Astrocyte of the spinal cord (primary cell): Measurements from ENCODE around the gene FANCL.
A peak's percentile ranks its signal among the peaks of the same experiment; 100 is the strongest.
"Not testable (repeated sequence)": the region's sequence is repeated elsewhere in the genome, so short reads cannot be mapped to it uniquely, and the experiment has no call there.

Experiments
- DNase-seq: peaks from one replicate; pipeline ENCODE4 v3.0.0; 2011; ENCODE audit warnings: low read depth, low spot score
- H3K4me3 ChIP-seq: 2 replicates; pipeline ENCODE4 v1.5.1; 2011; ENCODE audit warnings: low read depth, mild to moderate bottlenecking, low read length, moderate library complexity
- in situ Hi-C: cut with HindIII; loops from 2 replicates; pipeline ENCODE4 v1.10.0; 2017; ENCODE audit warnings: low sequenced_read_pairs
- TF ChIP-seq, protein P1 (sequence below): IDR thresholded peaks from 2 replicates; pipeline ENCODE4 v1.5.1; 2012; ENCODE audit warnings: low read depth, mild to moderate bottlenecking, low read length, inconsistent platforms

FANCL gene

DNA sequence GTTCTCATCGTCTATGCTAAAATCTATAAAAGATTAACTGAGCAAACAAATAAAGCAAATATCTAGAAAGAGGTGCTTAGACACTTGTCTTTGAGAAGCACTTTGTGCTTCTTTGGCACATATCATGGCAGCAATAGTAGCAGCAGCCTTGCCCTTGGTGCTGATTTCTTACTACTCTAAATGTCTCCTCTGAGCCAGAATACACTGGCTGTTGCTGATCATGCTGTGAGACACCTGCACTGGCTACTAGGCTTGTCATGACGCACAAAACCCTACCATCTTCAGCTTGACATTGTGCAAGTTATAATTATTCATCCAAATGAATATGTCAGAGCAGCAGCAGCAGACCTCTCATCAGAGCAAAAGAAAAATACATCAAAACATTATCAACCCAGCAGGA is 46.7 kb downstream of the FANCL start:
- H3K4me3 ChIP-seq, result no peak overlapping the region
- TF ChIP-seq, protein P1, sequence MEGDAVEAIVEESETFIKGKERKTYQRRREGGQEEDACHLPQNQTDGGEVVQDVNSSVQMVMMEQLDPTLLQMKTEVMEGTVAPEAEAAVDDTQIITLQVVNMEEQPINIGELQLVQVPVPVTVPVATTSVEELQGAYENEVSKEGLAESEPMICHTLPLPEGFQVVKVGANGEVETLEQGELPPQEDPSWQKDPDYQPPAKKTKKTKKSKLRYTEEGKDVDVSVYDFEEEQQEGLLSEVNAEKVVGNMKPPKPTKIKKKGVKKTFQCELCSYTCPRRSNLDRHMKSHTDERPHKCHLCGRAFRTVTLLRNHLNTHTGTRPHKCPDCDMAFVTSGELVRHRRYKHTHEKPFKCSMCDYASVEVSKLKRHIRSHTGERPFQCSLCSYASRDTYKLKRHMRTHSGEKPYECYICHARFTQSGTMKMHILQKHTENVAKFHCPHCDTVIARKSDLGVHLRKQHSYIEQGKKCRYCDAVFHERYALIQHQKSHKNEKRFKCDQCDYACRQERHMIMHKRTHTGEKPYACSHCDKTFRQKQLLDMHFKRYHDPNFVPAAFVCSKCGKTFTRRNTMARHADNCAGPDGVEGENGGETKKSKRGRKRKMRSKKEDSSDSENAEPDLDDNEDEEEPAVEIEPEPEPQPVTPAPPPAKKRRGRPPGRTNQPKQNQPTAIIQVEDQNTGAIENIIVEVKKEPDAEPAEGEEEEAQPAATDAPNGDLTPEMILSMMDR, result no peak
- DNase-seq, result peak; percentile 10
- in situ Hi-C loops, result no loop called here

DNA sequence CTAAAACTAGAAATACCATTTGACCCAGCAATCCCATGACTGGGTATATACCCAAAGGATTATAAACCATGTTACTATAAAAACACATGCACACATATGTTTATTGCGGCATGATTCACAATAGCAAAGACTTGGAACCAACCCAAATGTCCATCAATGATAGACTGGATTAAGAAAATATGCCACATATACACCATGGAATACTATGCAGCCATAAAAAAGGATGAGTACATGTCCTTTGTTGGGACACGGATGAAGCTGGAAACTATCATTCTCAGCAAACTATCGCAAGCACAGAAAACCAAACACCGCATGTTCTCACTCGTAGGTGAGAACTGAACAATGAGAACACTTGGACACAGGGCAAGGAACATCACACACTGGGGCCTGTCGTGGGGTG is 54.1 kb downstream of the FANCL start:
- H3K4me3 ChIP-seq, in situ Hi-C loops, DNase-seq: not testable (repeated sequence)

DNA sequence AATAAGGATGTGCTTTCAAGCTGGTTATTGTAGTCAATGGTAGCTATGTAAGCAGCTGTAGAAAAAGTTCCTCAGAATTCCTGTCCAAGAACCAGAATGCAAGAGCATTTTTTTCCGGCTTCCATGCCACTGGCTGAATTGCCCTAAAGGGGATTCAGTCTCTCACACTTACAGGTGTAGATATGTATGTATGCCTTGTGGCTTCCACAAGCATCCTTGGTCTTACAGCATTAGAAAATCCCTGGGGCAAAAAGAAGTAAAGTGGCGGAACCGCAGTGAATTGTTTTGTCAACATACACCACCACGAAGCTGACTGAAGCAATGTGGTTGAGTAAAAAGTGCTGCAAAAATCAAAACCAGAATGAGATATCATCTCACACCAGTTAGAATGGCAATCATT is 54.6 kb downstream of the FANCL start:
- H3K4me3 ChIP-seq, result no peak overlapping the region
- in situ Hi-C loops, result no loop called here
- TF ChIP-seq, protein P1, result no peak
- no peak for DNase-seq

DNA sequence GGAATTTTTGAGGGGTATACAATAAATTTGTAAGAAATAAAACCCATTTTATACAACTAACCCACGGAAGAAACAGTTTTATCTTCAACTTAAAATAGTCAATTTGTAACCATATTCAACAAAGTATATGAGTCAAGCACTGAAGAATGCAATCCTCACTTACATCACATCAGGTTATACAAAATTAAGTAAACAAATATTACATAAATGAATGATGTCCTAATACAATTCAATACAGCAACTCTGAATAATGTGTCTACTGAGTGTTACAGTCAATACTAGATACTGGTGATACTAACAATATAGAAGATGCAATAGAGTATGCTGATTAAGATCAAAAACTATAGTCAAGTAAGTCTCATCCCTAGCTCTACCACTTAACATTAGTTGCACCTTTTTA is 58.6 kb downstream of the FANCL start:
- TF ChIP-seq, protein P1, result no peak
- no peak for DNase-seq
- H3K4me3 ChIP-seq, result no peak overlapping the region
- in situ Hi-C loops, result no loop called here

DNA sequence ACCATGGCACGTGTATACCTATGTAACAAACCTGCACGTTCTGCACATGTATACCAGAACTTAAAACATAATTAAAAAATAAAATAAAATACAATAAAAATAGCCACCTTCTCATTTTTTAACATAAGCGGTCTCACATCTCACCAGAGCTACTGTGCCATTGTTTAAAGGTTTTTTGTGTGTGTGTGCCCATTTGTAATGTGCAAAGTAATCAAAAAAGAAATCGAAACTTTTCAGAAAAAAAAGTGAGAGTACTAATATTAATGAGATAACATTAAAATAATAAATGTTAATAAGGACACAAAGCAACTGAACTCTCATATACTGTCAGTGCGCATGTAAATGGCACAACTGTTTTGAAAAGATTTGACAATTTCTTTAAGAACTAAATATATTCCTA is 60.5 kb downstream of the FANCL start:
- TF ChIP-seq, protein P1, result no peak
- in situ Hi-C loops, result no loop called here
- DNase-seq, result no peak
- no peak overlapping the region for H3K4me3 ChIP-seq

DNA sequence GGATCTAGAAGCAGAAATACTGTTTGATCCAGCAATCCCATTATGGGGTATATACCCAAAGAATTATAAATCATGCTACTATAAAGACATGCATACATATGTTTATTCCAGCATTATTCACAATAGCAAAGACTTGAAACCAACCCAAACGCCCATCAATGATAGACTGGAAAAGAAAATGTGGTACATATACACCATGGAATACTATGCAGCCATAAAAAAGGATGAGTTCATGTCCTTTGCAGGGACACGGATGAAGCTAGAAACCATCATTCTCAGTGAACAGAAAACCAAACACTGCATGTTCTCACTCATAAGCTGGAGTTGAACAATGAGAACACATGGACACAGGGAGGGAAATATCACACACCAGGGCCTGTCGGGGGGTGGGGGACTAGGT is 61.0 kb downstream of the FANCL start:
- in situ Hi-C loops, DNase-seq, H3K4me3 ChIP-seq: not testable (repeated sequence)

DNA sequence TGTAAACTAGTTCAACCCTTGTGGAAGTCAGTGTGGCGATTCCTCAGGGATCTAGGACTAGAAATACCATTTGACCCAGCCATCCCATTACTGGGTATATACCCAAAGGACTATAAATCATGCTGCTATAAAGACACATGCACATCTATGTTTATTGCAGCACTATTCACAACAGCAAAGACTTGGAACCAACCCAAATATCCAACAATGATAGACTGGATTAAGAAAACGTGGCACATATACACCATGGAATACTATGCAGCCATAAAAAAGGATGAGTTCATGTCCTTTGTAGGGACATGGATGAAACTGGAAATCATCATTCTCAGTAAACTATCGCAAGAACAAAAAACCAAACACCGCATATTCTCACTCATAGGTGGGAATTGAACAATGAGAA is 63.9 kb downstream of the FANCL start:
- H3K4me3 ChIP-seq, DNase-seq, in situ Hi-C loops: not testable (repeated sequence)

DNA sequence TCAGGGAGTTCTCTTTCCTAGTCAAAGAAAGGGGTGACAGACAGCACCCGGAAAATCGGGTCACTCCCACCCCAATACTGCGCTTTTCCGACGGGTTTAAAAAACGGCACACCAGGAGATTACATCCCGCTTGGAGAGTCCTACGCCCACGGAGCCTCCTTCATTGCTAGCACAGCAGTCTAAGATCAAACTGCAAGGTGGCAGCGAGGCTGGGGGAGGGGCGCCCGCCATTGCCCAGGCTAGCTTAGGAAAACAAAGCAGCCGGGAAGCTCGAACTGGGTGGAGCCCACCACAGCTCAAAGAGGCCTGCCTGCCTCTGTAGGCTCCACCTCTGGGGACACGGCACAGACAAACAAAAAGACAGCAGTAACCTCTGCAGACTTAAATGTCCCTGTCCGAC is 69.3 kb downstream of the FANCL start:
- in situ Hi-C loops, H3K4me3 ChIP-seq, DNase-seq: not testable (repeated sequence)

DNA sequence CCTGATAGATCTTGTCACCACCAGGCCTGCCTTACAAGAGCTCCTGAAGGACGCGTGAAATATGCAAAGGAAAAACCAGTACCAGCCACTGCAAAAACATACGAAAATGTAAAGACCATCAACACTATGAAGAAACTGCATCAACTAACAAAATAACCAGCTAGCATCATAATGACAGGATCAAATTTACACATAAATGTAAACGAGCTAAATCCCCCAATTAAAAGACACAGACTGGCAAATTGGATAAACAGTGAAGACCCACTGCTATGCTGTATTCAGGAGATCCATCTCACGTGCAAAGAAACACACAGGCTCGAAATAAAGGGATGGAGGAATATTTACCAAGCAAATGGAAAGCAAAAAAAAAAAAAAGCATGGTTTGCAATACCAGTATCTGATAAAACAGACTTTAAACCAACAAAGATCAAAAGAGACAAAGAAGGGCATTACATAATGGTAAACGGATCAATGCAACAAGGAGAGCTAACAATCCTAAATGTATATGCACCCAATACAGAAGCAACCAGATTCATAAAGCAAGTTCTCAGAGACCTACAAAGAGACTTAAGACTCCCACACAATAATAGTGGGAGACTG is 70.7 kb downstream of the FANCL start:
- in situ Hi-C loops, DNase-seq, H3K4me3 ChIP-seq: not testable (repeated sequence)

DNA sequence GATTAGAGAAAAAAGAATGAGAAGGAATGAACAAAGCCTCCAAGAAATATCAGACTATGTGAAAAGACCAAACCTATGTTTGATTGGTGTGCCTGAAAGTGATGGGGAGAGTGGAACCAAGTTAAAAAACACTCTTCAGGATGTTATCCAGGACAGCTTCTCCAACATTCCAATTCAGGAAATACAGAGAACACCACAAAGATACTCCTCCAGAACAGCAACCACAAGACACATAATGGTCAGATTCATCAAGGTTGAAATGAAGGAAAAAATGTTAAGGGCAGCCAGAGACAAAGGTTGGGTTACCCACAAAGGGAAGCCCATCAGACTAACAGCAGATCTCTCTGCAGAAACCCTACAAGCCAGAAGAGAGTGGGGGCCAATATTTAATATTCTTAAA is 71.3 kb downstream of the FANCL start:
- peak; percentile 50 for DNase-seq
- in situ Hi-C loops, H3K4me3 ChIP-seq: not testable (repeated sequence)

DNA sequence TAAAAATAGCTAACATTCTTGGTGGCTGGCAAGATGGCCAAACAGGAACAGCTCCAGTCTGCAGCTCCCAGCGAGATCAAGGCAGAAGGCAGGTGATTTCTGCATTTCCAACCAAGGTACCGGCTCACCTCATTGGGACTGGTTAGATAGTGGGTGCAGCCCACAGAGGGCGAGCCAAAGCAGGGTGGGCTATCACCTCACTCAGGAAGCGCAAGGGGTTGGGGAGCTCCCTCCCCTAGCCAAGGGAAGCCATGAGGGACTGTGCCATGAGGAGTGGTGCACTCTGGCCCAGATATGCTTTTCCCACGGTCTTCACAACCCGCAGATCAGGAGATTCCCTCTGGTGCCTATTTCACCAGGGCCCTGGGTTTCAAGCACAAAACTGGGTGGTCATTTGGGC is 73.0 kb downstream of the FANCL start:
- in situ Hi-C loops, DNase-seq, H3K4me3 ChIP-seq: not testable (repeated sequence)
